HG03025 (cell line): ENCODE measurements around the gene TUBA1B.
"Not testable (repeated sequence)": the region's sequence is repeated elsewhere in the genome, so short reads cannot be mapped to it uniquely, and the experiment has no call there.

ENCODE experiments used
- ATAC-seq: cut with Tn5 transposase; IDR thresholded peaks from one replicate; pipeline ENCODE4 v1.9.1; 2021; ENCODE audit warnings: mild to moderate bottlenecking, moderate library complexity; ENCODE audit not compliant: unreplicated experiment, low FRiP score

Gene TUBA1B

DNA sequence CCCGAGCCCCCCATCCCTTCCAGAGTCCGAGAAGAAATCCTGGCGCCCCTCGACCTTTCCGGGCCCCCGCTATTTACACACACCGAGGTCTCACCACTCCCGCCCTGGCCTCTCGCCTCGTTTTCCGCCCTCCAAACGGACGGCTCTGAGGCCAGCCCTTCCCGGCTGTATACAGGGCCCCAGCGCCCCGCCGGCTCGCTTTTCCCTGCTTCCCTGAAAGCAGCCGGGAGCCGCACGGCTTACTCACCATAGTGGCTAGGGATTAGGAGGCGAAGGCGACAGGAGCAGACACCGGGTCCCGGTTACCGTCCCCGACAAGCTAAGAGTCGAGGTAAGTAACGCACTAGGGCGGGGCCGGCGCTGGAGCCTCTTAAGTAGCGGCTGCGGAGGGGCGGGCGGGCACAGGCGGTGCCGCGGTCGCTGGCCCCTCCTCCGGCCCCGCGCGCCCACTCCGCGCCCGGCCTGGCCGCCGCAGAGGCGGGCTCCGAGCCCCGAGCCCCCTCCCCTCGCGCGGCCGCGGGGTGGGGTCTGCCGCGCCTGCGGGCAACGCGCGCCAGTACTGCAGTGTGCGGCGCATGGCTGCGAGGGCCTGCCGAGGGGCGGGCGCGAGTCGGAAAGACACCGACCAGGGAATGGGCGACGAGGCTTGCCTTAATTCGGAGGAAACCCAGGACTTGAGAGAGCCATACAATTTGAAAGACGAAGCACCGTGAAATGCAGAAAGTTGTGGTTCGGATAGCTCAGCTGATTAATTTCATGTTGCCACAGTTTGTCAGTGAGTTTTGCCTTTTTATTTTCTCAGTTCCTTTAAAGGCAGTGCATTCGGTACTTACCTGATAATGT, at the start of gene TUBA1B:
TUBA1B (minus strand) TSS at position 345 of the 843 bp plus-strand sequence; CDS start at position 250, 95 bp downstream.
- ATAC-seq = peak; percentile 54

DNA sequence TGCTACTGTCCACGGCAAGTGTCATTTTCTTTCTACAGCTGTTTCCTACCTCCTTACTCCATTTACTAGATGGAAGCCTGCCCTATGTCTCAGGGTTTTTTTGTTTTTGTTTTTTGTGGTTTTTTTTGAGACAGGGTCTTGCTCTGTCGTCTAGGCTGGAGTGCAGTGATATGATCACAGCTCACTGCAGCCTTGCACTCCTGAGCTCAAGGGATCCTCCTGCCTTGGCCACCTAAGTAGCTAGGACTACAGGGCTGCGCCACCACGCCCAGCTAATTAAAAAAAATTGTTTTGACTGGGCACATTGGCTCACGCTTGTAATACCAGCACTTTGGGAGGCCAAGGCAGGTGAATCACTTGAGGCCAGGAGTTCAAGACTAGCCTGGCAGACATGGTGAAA, 43.0 kb upstream of the TUBA1B start:
- no peak for ATAC-seq

DNA sequence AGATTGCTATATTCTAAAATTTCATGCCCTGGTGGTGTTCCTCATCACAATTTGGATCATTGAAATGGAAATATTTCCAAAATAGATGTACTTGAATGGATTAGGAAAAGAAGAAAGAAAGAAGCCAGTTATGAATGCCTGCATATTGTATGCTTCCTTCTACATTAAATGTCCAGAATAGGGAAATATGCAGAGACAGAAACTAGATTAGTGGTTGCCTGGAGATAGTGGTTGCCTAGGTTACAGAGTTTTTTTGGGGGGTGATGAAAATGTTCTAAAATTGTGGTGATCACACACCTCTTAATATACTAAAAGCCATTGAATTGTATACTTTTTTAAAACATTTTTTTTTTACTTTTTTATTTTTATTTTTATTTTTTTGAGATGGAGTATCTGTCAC, 39.7 kb upstream of the TUBA1B start:
- ATAC-seq = no peak

DNA sequence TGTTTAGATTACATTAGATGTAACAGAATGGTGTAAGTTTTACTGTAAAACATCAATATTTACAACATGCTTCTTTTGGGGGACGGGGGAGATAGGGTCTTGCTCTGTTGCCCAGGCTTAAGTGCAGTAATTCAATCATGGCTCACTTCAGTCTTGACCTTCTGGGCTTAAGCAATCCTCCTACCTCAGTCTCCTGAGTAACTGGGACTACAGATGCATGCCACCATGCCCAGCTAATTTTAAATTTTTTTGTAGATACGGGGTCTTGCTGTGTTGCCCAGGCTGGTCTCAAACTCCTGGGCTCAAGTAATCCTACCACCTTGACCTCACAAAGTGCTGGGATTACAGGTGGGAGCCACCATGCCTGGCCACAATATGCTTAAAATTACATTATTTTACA, 33.9 kb upstream of the TUBA1B start:
- no peak for ATAC-seq

DNA sequence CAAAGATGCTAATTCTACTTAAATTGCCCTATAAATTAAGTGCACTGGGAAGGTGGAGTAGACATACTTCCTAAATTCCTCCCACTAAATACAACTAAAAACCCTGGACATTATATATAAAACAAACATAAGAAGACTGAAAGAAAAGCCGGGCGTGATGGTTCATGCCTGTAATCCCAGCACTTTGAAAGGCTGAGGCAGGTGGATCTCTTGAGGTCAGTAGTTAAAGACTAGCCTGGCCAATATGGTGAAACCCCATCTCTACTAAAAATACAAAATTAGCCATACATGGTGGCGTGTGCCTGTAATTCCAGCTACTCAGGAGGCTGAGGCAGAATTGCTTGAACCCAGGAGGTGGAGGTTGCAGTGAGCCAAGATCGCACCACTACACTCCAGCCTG, 30.7 kb upstream of the TUBA1B start:
- not testable (repeated sequence) for ATAC-seq

DNA sequence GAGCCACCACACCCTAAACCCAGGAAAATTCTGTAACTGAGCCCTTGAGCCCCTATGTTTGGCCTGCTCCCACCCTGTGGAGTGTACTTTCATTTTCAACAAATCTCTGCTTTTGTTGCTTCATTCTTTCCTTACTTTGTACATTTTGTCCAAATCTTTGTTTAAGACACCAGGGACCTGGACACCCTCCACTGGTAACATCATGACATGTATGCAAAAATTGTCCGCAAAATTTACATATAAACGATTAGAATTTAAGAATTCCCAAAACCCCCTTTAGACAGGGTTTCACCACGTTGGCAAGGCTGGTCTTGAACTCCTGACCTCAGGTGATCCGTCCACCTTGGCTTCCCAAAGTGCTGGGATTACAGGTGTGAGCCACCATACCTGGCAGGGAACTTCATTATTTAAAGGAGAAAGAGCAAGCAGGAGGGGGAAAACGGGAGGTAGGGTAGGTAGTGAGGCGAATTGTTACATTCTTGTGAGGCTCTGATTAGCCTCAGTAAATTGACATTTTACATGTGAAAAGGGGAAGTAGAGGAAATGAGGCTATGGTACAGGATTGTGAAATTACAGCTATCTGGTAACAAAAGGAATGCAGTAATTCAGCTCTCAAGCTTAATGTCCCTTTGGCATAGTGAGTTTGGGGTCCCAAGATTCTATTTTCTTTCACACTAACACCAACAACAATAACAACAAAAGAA, 30.0 kb upstream of the TUBA1B start:
- ATAC-seq = no peak

DNA sequence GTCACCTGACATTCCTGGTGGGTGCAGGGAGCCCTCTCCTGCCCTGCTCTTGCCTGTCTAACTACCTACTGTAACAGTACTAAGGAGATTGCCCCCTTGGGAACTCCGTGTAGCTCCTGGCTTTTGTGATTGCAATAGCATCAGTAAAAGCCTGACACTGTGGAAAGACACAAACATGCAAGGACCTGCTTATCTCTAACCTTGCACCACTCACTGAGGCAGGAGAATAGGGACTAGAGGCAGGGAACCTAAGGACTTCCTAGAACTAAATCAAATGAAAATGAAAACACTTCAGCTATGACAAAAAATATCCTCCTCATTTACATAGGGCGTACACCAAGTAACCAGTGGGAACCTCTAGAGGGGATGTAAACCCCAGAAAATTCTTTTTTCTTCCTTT, 29.2 kb upstream of the TUBA1B start:
- ATAC-seq = no peak

DNA sequence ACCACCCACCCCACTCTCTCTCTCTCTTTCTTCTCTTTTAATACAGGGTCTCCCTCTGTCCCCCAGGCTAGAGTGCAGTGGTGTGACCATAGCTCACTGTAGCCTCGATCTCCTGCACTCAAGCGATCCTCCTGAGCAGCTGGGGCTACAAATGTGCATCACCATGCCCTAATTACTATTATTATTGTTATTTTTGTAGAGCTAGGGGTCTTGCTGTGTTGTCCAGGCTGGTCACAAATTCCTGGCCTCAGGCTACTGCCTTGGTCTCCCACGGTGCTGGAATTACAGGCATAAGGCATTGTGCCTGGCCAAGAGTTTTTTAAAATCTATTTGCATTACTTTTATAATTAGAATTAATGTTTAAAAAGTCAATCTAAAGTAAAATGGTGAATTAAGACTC, 23.0 kb upstream of the TUBA1B start:
- ATAC-seq = no peak

DNA sequence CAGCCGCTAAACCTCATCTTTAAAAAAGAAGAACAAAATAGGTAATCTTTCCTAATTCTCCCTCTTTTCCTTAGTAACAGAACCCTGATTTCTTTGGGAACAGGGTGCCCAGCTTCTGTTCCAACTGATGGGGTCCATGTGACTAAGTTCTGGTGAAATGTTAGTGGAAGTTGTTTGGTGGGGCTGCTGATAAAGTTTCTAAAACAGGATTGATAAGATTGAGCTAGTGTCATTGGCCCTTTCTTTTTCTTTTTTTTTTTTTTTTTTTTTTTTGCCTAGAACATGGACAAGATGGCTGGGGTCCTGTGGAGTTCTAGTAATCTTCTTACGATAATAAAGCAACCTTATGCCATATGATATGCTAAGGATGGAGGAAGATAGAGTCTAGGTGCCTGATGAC, 16.2 kb upstream of the TUBA1B start:
- no peak for ATAC-seq

DNA sequence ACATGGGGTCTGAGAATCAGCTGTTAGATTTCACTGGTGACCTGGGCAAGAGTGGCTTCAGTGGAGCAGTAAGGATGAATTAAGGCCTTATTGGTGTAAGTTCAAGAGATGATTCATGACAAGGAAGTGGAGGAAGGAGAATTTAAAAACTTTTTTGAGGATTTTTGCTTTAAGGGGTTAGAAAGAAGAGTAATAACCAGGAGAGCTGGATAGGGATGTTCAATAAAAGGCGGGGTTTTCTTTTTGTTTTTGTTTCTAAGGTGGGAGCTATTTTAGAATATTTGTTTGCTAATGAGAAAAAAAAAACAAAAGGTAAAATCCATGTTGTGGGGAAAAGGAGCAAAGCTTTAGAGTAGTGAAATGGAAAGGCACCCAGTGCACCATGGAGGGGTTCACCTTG, 15.2 kb upstream of the TUBA1B start:
- no peak for ATAC-seq

DNA sequence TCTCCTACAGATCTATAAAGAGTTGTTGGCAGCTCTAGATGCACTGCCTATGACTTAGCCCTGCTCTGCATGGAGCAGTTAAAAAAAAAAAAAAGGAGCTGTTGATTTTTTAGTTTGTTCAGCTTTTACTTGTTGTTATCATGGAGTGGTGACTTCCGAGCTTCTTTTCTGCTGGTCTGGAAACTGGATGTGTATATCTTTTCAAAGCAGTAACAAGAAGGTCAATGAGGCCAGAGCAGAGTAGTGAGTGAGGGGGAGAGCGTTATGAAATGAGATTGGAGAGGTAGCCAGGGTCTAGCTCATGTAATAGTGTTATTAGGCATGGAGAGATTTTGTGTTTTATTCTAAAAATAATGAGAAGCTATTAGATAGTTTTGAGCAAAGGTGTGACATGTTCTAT, 13.2 kb upstream of the TUBA1B start:
- ATAC-seq = no peak

DNA sequence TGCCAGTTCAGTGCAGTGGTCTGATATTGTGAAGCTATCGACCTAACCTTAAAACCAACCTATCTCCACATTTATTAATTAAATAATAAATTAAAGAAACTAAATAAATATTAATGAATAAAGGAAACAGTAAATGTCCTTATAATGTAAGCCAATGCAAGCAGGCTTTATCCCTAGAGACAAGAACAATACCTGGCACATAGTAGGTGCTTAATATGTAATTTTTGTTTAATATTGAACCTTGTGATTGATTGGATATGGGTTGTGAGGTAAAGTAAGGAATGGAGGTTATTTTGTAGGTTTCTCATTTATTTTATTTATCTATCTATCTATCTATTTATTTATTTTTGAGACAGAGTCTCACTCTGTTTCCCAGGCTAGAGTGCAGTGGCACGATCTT, 7.8 kb upstream of the TUBA1B start:
- no peak for ATAC-seq

DNA sequence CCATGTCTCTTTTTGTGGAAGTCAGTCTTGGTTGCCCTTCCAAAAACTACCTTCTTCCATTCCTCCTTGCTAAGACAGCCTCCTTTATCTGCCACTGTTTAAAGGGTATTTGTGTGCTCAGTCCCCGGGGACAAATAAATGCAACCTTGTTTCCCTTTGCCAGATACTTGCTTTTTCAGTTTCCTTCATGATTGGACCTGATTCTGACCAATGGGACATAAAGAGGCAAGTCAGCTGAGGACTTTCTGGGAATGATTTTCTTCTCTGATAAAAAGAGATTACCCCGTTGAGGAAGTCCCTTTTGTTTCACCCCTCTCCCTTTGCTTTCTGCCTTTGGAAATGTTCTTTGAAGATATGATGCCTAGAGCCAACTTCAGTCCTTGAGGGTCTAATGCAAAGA, 7.4 kb upstream of the TUBA1B start:
- ATAC-seq = no peak

DNA sequence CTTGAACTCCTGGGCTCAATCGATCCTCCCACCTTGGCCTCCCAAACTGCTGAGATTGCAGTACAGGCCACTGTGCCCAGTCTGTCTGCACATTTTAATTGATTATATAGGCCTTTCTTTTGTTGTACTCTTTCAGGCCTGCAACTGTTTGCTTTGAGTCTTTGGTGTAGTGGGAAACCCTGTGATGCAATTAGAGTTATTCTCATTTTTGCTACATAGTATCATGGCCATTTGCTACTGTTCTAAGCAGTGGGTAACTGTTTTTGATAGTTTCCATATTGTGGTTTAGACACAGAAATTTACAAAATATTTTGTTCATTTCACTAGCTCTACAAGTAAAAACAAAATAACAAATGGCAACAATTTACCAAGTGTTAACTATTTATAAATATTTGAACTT, 6.3 kb upstream of the TUBA1B start:
- ATAC-seq = no peak

DNA sequence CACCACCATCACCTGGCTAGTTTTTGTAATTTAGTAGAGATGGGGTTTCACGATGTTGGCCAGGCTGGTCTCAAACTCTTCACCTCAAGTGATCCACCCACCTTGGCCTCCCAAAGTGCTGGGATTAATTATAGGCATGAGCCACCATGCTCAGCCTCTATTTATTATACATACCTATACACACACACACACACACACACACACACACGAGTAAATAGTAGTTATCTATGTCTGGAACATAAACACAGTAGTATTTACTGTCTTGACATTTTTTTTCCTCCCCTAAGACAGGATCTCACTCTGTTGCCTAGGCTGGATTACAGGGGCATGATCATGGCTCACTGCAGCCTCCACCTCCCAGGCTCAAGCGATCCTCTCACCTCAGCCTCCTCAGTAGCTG, 5.8 kb upstream of the TUBA1B start:
- not testable (repeated sequence) for ATAC-seq

DNA sequence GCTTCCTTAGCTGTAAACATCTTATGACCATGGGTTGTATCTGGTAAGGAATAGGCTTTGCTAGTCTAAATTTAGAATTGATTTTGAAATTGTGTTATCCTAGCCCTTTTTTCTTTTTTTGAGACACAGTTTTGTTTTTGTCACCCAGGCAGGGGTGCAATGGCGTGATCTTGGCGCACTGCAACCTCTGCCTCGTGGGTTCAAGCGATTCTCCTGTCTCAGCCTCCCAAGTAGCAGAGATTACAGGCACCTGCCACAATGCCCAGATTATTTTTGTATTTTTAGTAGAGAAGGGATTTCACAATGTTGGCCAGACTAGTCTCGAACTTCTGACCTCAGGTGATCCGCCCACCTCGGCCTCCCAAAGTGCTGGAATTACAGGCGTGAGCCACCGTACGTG, 2.4 kb upstream of the TUBA1B start:
- no peak for ATAC-seq

DNA sequence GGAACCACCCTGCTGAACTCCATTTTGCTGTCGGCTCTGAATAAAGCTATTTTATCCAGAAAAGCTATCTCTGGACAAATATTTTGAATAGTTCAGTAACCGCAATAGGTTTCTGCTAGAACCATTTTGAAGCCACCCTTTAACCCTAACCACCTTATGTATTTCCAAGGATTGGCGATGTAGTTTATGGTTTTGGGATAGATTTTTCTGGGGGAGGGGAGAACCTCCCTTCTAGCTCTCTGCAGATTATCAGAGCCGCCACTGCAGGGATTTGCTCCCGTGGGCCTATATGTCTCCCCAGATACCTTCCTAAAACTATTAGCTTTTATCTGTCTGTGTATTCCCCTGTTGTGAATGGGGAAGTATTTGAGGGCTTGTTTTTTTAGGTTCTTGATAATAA, 1.8 kb upstream of the TUBA1B start:
- no peak for ATAC-seq

DNA sequence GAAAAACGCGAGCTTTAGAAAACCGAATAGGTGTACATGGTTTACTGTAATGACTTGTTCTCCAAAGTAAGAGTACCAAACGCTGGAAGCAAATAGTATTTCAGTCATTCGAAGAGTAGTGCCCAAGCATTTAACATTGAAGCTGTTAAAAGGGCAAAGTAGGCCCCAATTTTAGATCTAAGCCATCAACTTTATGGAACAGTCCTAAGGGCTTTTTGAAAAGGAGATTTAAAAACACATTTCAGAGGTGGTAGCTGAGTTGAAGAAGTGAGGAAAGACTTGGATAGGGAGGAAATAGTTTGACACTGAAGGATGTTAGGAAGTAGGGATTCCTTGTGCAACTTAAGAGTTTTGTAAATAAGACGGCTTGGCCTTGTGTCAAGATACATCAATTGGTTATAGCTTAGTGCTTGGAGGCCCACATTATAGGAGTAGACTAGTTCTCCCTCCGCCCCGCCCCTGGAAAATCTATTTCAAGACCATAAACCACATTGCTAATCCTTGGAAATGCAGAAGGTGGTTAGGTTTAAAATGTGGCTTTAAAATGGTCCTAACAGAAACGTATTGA, 783 bp upstream of the TUBA1B start:
- no peak for ATAC-seq

DNA sequence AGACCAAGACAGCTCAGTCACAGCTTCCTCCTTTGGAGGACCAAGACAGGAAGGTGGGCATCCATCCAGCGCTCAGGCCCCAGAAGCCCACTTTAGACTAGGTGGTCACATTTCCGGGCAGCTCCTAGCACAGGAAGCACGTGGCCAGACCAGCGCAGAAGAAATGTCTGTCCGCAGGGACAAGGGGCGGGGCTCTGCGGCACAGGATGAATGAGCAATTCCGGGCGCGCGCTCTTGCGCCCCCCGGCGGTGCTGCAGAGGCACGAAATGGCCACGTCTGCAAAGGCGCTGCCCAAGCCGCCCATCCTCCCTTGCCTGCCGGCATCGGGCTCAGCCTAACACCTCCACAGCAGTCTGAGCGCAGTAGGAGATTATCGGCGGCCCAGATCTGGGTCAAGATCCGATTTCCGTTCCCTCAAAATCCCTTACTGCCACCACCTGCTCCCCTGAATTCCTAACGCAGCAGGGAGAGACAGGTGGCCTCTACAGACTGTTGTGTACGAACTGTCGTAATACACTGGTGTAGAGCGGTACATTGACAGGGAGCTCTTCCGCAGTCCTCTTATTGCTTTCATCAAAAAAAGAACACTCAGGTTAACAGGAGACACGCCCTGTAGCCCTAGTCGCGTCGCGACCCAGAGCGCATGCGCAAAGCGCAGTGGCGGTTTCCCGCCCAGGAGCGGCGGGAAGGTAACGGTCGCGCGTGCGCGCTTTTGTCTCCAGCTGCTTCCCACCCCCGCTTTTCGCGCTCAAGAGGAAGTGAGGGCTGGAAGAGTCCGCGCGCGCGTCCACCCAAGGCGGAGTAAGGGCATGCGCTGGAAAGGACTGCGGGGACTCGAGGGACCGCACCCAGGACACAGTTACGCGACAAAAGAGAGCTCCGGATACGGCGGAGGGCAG, 794 bp downstream of the TUBA1B start:
- peak; percentile 50 for ATAC-seq

DNA sequence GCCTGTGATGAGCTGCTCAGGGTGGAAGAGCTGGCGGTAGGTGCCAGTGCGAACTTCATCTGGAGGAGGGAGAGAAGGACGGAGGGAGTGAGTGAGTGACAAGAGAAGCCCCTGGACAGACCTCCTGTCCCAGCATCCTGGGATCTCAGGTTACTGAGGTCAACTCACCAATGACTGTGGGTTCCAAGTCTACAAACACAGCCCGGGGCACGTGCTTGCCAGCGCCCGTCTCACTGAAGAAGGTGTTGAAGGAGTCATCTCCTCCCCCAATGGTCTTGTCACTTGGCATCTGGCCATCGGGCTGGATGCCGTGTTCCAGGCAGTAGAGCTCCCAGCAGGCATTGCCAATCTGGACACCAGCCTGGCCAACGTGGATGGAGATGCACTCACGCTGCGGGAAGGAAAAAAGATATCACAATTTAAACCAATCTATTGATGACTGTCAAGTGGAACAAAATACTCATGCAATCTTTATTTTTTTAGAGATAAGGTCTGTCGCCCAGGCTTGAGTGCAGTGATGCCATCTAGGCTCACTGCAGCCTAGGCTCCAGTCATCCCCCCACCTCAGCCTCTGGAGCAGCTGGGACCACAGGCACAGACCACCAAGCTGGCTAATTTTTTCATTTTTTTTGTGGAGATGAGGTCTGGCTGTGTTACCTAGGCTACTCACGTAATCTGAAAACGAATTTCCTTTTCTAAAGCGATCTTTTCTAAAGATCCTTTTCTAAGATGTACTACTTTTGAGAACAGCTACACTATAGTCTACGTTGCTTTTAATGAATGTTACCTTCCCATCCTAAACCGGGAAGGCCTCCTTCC, 1.7 kb downstream of the TUBA1B start:
- ATAC-seq = no peak
